Endodermal cell (in vitro differentiated cells): Measurements from ENCODE around the gene TNFSF8. TPM values are rescaled to one million over a fixed set of nuclear protein-coding genes. Genes with fewer than 3 reads are reported as not detected.

Experiments
- DNase-seq: peaks from one replicate; pipeline ENCODE4 v3.0.0-alpha.2; 2017
- H3K27ac ChIP-seq: 2 replicates; pipeline ENCODE4 v1.5.1; 2013; ENCODE audit warnings: mild to moderate bottlenecking, low read depth, low read length, moderate library complexity
- H3K27me3 ChIP-seq: 2 replicates; pipeline ENCODE4 v1.6.1; 2013; ENCODE audit warnings: mild to moderate bottlenecking, low read length, moderate library complexity; ENCODE audit not compliant: insufficient read depth, control insufficient read depth, poor library complexity, severe bottlenecking
- H3K36me3 ChIP-seq: 2 replicates; pipeline ENCODE4 v1.7.0; 2013; ENCODE audit warnings: mild to moderate bottlenecking, low read length, moderate library complexity; ENCODE audit not compliant: control insufficient read depth, insufficient read depth
- H3K4me1 ChIP-seq: one replicate; pipeline ENCODE4 v1.7.0; 2013; ENCODE audit warnings: low read length; ENCODE audit not compliant: control insufficient read depth, insufficient read depth
- H3K4me3 ChIP-seq: 2 replicates; pipeline ENCODE4 v1.5.1; 2013; ENCODE audit warnings: mild to moderate bottlenecking, low read length, moderate library complexity
- H3K9ac ChIP-seq: 2 replicates; pipeline ENCODE4 v1.6.1; 2013; ENCODE audit warnings: mild to moderate bottlenecking, low read length, moderate library complexity; ENCODE audit not compliant: poor library complexity, severe bottlenecking; ENCODE audit errors: extremely low read depth
- H3K9me3 ChIP-seq: 2 replicates; pipeline ENCODE4 v1.6.1; 2013; ENCODE audit warnings: mild to moderate bottlenecking, low read length, moderate library complexity; ENCODE audit not compliant: control insufficient read depth
- H3K27ac Mint-ChIP-seq: 2 replicates; pipeline ENCODE4 v1.8.0; 2020; ENCODE audit warnings: mixed read lengths
- H3K27me3 Mint-ChIP-seq: 2 replicates; pipeline ENCODE4 v1.8.0; 2021; ENCODE audit warnings: mild to moderate bottlenecking, mixed read lengths; ENCODE audit not compliant: insufficient read depth
- H3K36me3 Mint-ChIP-seq: 2 replicates; pipeline ENCODE4 v1.8.0; 2020; ENCODE audit warnings: low read depth, mixed read lengths
- H3K4me1 Mint-ChIP-seq: 2 replicates; pipeline ENCODE4 v1.8.0; 2020; ENCODE audit warnings: mixed read lengths
- H3K4me3 Mint-ChIP-seq: 2 replicates; pipeline ENCODE4 v1.8.0; 2020; ENCODE audit warnings: mild to moderate bottlenecking, moderate library complexity, mixed read lengths
- H3K9me3 Mint-ChIP-seq: 2 replicates; pipeline ENCODE4 v1.8.0; 2020; ENCODE audit warnings: mild to moderate bottlenecking, mixed read lengths
- CTCF ChIP-seq: fragments of 200-600 bp; sonication (generic); conservative IDR thresholded peaks from 2 replicates; pipeline ENCODE4 v1.5.0; 2021; ENCODE audit warnings: antibody characterized with exemption, mild to moderate bottlenecking
- WGBS, 2 experiments: methylation state at CpG; one replicate each; pipeline versions ENCODE4 v1.1.5 to v1.1.7; 2013; ENCODE audit warnings: missing lambda C conversion rate in 2 of 2, mixed read lengths in 1 of 2; ENCODE audit not compliant: insufficient coverage in 1 of 2, insufficient read length in 1 of 2; 5-methylcytosine and 5-hydroxymethylcytosine counted together
- total RNA-seq, 2 donors: library from RNA; stranded (reverse); fragmentation: NEBNext Ultra II Directional in 1 of 2; extraction: Animal tissue kit (Norgen Biotek cat#: 25700) in 1 of 2; gene quantifications; 2 replicates in 1 of 2; 3 replicates in 1 of 2; pipeline ENCODE4 v1.2.1, GENCODE V29; 2021

The TNFSF8 gene
- total RNA-seq, 2 donors from 2014 or later, result not detected

- no peaks in the 10 kb centered on the region for H3K36me3 Mint-ChIP-seq
- DNase-seq, result no peak
- WGBS, 2 experiments, result 80 to 90% methylated on average over 2 of the region's 2 CpGs
- no peak overlapping the region for H3K9ac ChIP-seq
- H3K27me3 ChIP-seq, result no peaks in the 10 kb centered on the region
- peaks cover 22% of the 10 kb centered on the region for H3K27me3 Mint-ChIP-seq
- H3K9me3 ChIP-seq, result no peaks in the 10 kb centered on the region
- H3K4me3 ChIP-seq, result no peak overlapping the region
- H3K27ac Mint-ChIP-seq, result no peak overlapping the region
- H3K4me1 ChIP-seq, result peaks cover 8% of the 10 kb centered on the region
- H3K36me3 ChIP-seq, result no peaks in the 10 kb centered on the region
- TF ChIP-seq CTCF, result no peak
- H3K4me1 Mint-ChIP-seq, result peaks cover 5% of the 10 kb centered on the region
- H3K4me3 Mint-ChIP-seq, result no peak overlapping the region
- H3K27ac ChIP-seq, result no peak overlapping the region
- no peaks in the 10 kb centered on the region for H3K9me3 Mint-ChIP-seq
These were observed 30.9 kb downstream of the TNFSF8 start for GRCh38 chr9:114899461-114899860.

DNA sequence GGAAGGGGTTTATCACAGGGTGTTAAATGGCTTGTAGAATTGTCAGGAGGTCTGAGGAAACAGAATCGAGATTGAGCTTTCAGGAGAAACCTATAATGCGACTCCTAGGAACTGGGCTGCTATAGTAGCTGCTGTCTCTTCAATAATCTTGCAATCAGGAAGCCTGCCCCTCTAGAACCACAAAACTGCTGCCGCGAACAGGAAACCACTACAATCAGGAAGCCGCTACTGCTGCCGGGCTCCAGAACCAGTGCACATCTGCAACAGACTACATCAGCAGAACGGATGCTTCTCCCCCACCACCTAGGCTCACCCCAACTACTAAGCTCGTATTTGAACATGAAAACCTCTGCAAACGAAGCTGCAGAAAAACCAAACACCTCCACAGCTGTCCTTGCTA lies 31.6 kb downstream of the TNFSF8 start:
- H3K36me3 Mint-ChIP-seq, result no peaks in the 10 kb centered on the region
- no peaks in the 10 kb centered on the region for H3K9me3 Mint-ChIP-seq
- H3K27me3 Mint-ChIP-seq, result peaks cover 16% of the 10 kb centered on the region
- 84 to 87% methylated on average over 3 to 9 of the region's 9 CpGs for WGBS, 2 experiments
- Histone ChIP-seq H3K9ac (no peak overlapping the region), H3K27ac (no peak overlapping the region), H3K27me3 (no peaks in the 10 kb centered on the region), H3K4me1 (peaks cover 8% of the 10 kb centered on the region), H3K9me3 (no peaks in the 10 kb centered on the region), H3K4me3 (no peak overlapping the region), H3K36me3 (no peaks in the 10 kb centered on the region)
- TF ChIP-seq CTCF, result no peak
- peaks cover 5% of the 10 kb centered on the region for H3K4me1 Mint-ChIP-seq
- no peak overlapping the region for H3K4me3 Mint-ChIP-seq
- no peak overlapping the region for H3K27ac Mint-ChIP-seq
- DNase-seq, result no peak

DNA sequence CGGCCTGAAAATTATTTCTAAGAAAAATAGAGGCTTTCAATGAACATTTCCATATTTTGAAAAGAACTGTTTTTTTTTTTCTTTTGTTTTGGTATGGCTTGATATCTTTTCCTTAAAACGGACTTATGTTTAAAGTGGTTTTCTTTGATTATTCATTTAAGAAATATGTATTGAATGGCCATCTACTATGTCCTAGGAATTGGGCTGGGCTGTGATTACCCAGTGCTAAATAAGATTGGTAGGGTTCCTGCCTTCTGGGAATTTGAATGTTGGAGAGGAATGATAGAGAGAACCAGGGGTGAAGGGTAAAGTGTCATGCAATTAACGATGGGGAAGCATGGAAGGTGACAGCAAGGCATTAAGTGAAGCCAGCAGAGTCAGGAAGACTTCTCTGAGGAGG lies 33.2 kb downstream of the TNFSF8 start:
- H3K4me1 ChIP-seq, result peaks cover 8% of the 10 kb centered on the region
- Mint-ChIP-seq H3K4me1 (peaks cover 5% of the 10 kb centered on the region), H3K27ac (no peak overlapping the region), H3K27me3 (peaks cover 8% of the 10 kb centered on the region), H3K36me3 (no peaks in the 10 kb centered on the region), H3K9me3 (no peaks in the 10 kb centered on the region), H3K4me3 (no peak overlapping the region)
- H3K9ac ChIP-seq, result no peak overlapping the region
- no peak overlapping the region for H3K27ac ChIP-seq
- TF ChIP-seq CTCF, result no peak
- no peaks in the 10 kb centered on the region for H3K36me3 ChIP-seq
- no peak overlapping the region for H3K4me3 ChIP-seq
- no peaks in the 10 kb centered on the region for H3K9me3 ChIP-seq
- H3K27me3 ChIP-seq, result no peaks in the 10 kb centered on the region
- 91 to 94% methylated on average over 2 to 3 of the region's 3 CpGs for WGBS, 2 experiments
- no peak for DNase-seq
